ENCODE data around the gene CHAT.

DNA sequence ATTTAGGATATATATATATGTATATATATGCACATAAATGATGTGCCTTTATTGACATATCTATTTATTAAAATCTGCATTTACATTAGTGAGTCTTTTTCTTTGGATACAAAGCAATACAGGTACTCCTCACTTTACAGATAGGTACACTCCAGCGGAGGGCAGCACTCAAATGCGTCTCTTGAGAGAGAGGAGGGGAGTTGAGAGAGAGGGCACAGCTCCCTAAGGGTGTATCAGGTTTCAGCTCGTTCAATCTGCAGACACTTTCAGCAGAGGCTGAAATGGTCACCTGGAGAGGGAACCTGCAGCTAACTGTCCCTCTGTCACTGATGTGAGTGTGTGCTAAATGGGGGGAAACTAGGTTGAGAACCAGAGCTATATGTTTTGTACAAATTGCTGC is 87.2 kb downstream of the CHAT start:
- TF ChIP-seq EZH2 (IDR thresholded peaks at IDR 0.05; ENCODE audit: insufficient read depth, poor library complexity, severe bottlenecking) (no peak), EZH2phosphoT487 (IDR thresholded peaks at IDR 0.05; ENCODE audit: insufficient read depth, low read depth) (no peak)
